ENCODE results near the gene CST7.

DNA sequence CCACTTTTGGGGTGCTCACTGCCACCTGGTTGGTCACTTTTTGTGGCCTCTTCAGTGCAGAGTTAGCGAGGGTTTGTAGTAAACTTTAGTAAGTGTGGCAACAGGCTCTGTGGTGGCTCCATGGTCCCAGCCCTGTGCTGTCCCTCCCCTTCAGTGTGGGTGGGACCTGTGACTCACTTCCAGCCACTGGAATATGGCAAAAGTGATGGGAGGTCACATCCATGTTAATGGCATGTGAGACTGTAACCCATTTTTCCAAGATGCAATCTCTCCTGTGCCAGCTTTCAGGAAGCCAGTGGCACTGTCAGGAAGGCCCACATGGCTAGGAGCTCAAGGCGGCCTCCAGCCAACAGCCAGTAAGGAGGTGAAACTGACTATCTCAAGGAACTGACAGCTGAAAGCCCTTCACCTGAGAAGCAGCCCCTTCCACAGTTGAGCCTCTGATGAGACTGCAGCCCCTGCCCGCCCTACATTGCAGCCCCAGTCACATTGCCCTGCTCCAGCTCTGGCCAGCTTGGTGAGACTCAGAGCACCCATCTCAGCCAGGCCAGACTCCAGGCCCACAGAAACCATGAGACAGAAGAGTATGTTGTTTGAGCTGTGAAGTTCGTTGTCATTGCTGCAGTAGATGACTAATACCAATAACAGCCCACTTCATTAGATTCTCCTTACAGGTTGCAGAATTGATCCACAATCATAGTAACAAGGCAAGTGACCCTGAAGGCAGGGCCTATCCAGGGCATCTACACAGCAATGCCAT, 13.1 kb upstream of the CST7 start:
- TF ChIP-seq, protein P1, sequence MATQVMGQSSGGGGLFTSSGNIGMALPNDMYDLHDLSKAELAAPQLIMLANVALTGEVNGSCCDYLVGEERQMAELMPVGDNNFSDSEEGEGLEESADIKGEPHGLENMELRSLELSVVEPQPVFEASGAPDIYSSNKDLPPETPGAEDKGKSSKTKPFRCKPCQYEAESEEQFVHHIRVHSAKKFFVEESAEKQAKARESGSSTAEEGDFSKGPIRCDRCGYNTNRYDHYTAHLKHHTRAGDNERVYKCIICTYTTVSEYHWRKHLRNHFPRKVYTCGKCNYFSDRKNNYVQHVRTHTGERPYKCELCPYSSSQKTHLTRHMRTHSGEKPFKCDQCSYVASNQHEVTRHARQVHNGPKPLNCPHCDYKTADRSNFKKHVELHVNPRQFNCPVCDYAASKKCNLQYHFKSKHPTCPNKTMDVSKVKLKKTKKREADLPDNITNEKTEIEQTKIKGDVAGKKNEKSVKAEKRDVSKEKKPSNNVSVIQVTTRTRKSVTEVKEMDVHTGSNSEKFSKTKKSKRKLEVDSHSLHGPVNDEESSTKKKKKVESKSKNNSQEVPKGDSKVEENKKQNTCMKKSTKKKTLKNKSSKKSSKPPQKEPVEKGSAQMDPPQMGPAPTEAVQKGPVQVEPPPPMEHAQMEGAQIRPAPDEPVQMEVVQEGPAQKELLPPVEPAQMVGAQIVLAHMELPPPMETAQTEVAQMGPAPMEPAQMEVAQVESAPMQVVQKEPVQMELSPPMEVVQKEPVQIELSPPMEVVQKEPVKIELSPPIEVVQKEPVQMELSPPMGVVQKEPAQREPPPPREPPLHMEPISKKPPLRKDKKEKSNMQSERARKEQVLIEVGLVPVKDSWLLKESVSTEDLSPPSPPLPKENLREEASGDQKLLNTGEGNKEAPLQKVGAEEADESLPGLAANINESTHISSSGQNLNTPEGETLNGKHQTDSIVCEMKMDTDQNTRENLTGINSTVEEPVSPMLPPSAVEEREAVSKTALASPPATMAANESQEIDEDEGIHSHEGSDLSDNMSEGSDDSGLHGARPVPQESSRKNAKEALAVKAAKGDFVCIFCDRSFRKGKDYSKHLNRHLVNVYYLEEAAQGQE (IDR thresholded peaks at IDR 0.05; ENCODE audit: insufficient read depth in 1 of 2, low read depth in 2 of 2, low read length in 2 of 2), result no peak
- TF ChIP-seq POLR2AphosphoS5 (IDR thresholded peaks at IDR 0.05; ENCODE audit: low read depth, low read length), result no peak
- no peak for TF ChIP-seq TAF1 (IDR thresholded peaks at IDR 0.05; ENCODE audit: borderline replicate concordance, insufficient read depth, low read length)
- no peak for TF ChIP-seq SIN3A (IDR thresholded peaks at IDR 0.05; ENCODE audit: borderline replicate concordance, insufficient read depth, low read length)
- no peak for TF ChIP-seq FOXP2 (optimal IDR thresholded peaks at IDR 0.05; ENCODE audit: borderline replicate concordance, extremely low read depth, extremely low read length, insufficient read depth)

Measured in PFSK-1 (cell line).